Activated naive CD4-positive, alpha-beta T cell treated with anti-CD3 and anti-CD28 coated beads, Interleukin-2, amount 50 U/mL, for 16 hours (primary cell): ENCODE data around the gene KLC3.
"Not testable (repeated sequence)": the region's sequence is repeated elsewhere in the genome, so short reads cannot be mapped to it uniquely, and the experiment has no call there.

Experiments
- DNase-seq: peaks from one replicate; pipeline ENCODE4 v3.0.0-alpha.2; 2020

KLC3 gene

GRCh38 chr19:45320997-45321775 is 19.4 kb upstream of the KLC3 start:
- no peak for DNase-seq

GRCh38 chr19:45321848-45322247 is 18.7 kb upstream of the KLC3 start:
- no peak for DNase-seq

GRCh38 chr19:45322311-45322710 is 18.2 kb upstream of the KLC3 start:
- DNase-seq, result no peak

- DNase-seq, result no peak
Measured at GRCh38 chr19:45322744-45323281, 17.7 kb upstream of the KLC3 start, which contains the start of gene CKM. CKM (minus strand) TSS chr19:45322875; CDS start chr19:45319713, 3,162 bp downstream.

- DNase-seq, result no peak
Measured at GRCh38 chr19:45323671-45324081, 16.9 kb upstream of the KLC3 start.

- no peak for DNase-seq
Measured at GRCh38 chr19:45324349-45324907, 16.1 kb upstream of the KLC3 start.

GRCh38 chr19:45327404-45328143 is 13.0 kb upstream of the KLC3 start:
- DNase-seq, result no peak

- DNase-seq, result no peak
Measured at GRCh38 chr19:45331411-45331810, 9.1 kb upstream of the KLC3 start.

- DNase-seq, result no peak
Measured at GRCh38 chr19:45333609-45334303, 6.8 kb upstream of the KLC3 start.

GRCh38 chr19:45334881-45335280 is 5.7 kb upstream of the KLC3 start:
- DNase-seq, result not testable (repeated sequence)

GRCh38 chr19:45336696-45337251 is 3.8 kb upstream of the KLC3 start:
- no peak for DNase-seq

GRCh38 chr19:45339629-45340028 is 921 bp upstream of the KLC3 start:
- DNase-seq, result no peak

- DNase-seq, result no peak
Measured at GRCh38 chr19:45340899-45341453, 426 bp downstream of the KLC3 start.

GRCh38 chr19:45342911-45343310 is 2.4 kb downstream of the KLC3 start:
- DNase-seq, result no peak

GRCh38 chr19:45344621-45345505 is 4.3 kb downstream of the KLC3 start:
- no peak for DNase-seq

- no peak for DNase-seq
Measured at GRCh38 chr19:45345506-45345860, 4.9 kb downstream of the KLC3 start.

GRCh38 chr19:45346449-45346848 is 5.9 kb downstream of the KLC3 start:
- DNase-seq, result no peak

- DNase-seq, result no peak
Measured at GRCh38 chr19:45347570-45348366, 7.2 kb downstream of the KLC3 start.

- no peak for DNase-seq
Measured at GRCh38 chr19:45348367-45349125, 8.0 kb downstream of the KLC3 start.

GRCh38 chr19:45349126-45349415 is 8.5 kb downstream of the KLC3 start:
- no peak for DNase-seq
